ENCODE results near the gene ZNF621.
A peak's percentile ranks its signal among the peaks of the same experiment; 100 is the strongest.

Gene ZNF621

DNA sequence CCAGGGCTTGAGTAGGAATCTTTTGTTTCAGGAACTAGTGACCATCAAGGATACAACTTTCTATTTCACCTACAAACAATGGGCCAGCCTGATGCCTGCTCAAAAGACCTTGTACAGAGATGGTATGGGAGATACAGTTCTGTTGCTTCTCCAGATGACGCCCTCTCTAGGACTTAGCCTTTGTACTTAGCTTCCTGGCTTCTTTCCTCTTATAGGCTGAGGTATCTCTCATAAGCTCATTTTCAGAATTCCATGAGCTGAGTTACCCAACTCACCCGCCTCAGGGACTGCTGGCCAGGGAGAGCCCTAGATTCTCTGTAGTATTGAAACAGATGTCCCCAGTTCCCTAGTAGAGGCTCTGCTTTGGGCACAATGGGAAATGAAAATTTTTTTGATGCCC is 27.5 kb upstream of the ZNF621 start:
- no peak overlapping the region for H3K4me3 ChIP-seq (ENCODE audit: control insufficient read depth, low read depth, low read length)
- TF ChIP-seq, protein P1, sequence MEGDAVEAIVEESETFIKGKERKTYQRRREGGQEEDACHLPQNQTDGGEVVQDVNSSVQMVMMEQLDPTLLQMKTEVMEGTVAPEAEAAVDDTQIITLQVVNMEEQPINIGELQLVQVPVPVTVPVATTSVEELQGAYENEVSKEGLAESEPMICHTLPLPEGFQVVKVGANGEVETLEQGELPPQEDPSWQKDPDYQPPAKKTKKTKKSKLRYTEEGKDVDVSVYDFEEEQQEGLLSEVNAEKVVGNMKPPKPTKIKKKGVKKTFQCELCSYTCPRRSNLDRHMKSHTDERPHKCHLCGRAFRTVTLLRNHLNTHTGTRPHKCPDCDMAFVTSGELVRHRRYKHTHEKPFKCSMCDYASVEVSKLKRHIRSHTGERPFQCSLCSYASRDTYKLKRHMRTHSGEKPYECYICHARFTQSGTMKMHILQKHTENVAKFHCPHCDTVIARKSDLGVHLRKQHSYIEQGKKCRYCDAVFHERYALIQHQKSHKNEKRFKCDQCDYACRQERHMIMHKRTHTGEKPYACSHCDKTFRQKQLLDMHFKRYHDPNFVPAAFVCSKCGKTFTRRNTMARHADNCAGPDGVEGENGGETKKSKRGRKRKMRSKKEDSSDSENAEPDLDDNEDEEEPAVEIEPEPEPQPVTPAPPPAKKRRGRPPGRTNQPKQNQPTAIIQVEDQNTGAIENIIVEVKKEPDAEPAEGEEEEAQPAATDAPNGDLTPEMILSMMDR (conservative IDR thresholded peaks at IDR 0.05; ENCODE audit: control insufficient read depth, insufficient read depth, low read depth, low read length), result no peak
- DNase-seq (ENCODE audit: low read depth), result no peak

DNA sequence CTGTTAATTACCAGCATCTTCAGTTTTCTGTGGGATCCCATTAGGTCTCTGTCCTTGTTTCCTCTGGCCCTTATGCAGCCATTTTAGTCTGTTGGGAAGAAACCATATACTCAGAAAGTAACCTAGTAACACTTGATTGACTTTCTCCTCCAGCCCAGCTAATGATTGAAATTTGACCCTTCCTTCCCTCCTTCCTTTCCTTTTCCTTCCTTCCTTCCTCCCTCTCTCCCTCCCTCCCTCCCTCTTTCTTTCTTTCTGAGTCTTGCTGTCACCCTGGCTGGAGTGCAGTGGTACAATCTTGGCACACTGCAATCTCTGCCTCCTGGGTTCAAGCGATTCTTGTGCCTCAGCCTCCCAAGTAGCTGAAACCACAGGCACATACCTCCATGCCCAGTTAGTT is 24.8 kb upstream of the ZNF621 start:
- DNase-seq (ENCODE audit: low read depth), result no peak

DNA sequence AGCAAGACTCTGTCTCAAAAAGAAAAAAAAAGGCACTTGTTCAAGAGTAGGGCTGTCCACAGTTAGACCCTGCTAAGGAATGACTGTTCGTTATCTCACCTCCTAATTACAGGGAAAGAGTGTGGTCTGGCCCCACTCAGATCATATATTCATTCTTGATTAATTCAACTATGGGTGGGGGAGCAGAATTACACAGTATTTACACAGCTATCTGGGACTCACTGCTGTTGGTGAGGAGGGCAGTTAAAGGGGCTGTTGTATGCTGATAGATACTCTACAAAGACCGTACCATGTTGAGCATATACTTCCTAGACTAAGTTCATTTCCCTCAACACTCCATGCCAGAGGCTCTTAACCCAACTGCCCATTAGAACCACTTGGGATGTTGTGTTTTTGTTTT is 22.7 kb upstream of the ZNF621 start:
- TF ChIP-seq, protein P1 (conservative IDR thresholded peaks at IDR 0.05; ENCODE audit: control insufficient read depth, insufficient read depth, low read depth, low read length), result no peak
- DNase-seq (ENCODE audit: low read depth), result no peak
- H3K4me3 ChIP-seq (ENCODE audit: control insufficient read depth, low read depth, low read length), result no peak overlapping the region

More for the DNA sequence above, 24.8 kb upstream of the ZNF621 start:
- TF ChIP-seq, protein P1 (conservative IDR thresholded peaks at IDR 0.05; ENCODE audit: control insufficient read depth, insufficient read depth, low read depth, low read length), result no peak
- H3K4me3 ChIP-seq (ENCODE audit: control insufficient read depth, low read depth, low read length), result no peak overlapping the region

DNA sequence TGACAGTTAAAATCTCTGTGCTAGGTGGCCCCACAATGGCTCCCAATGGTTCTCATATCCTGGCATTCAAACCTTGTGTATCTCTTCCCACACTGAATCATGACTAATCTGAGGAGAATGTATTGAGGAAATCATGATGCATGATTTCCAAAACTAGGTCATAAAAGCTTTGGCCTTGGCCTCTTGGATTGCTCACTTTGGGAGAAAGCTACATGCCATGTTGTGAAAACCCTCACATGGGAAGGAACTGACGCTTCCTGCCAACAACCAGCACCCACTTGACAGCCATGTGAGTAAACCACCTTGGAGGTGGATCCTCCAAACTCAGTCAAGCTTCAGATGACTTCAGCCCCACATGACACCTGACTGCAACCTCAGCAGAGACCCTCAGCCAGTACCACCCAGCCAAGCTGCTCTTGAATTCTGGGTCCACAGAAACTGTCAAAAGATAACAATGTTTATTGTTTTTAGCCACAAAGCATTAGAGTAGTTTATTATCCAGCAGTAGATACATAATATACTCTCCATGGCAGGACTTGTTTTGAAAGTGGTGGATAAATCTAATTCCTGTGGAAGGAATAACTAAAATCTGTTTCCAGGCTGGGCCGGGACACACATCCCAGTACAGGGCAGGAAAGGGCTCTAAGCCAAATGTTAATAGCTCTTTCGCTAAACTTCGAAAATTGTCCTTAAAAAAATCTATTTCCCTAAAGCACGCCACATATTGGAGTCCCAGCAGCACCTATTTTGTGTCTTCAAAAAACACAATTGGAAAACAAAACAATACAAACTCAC is 19.9 kb upstream of the ZNF621 start:
- TF ChIP-seq, protein P1 (conservative IDR thresholded peaks at IDR 0.05; ENCODE audit: control insufficient read depth, insufficient read depth, low read depth, low read length), result no peak
- H3K4me3 ChIP-seq (ENCODE audit: control insufficient read depth, low read depth, low read length), result no peak overlapping the region
- peak; percentile 99 for DNase-seq (ENCODE audit: low read depth)

DNA sequence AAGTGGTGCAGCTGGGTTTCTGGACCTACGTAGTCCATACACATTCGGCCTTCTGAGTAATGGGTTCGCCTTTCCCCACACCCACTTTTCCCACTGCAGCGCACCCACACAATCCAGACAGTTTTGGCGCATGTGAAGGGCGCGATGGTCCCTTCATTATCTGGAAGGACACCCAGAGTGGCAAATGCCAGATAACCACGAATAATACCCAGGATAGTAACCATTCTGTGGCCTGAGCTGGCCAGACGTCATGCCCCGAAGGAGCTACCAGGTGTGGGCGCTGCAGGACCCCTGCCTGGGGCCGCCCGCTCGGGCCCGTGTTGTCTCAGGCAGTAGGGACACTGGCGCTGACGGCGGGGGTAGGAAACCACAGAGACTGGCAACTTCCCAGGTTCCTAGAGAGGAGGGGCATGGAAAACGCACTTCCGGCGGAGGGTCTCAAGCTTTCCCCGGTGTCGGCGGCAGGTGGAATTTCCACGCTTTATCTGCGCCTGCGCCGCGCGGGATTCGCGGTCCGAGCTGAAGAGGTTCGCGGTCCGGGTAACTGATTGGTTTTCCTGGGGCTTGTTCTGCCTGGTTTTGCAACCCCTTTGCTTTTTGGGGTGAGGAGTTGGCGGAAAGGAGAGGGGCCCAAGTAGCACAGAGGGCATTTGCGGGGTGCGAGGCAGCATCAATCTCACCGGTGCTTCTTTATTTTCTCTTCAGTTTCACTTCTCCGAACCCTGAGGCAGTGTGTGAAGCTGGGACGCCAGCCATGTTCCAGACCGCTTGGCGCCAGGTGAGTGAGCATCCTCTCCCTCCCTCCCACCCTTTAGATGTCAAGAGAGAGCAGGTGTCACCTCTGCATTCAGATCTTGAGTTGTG is 18.9 kb upstream of the ZNF621 start, which contains the start of gene ZNF620:
Gene ZNF620 (plus strand): TSS at position 441 of the 864 bp plus-strand sequence. CDS start 314 bp downstream, at position 755.
- peak; percentile 34 for DNase-seq (ENCODE audit: low read depth)
- peak within 1 kb of the TSS; percentile 58 for H3K4me3 ChIP-seq (ENCODE audit: control insufficient read depth, low read depth, low read length)
- TF ChIP-seq, protein P1 (conservative IDR thresholded peaks at IDR 0.05; ENCODE audit: control insufficient read depth, insufficient read depth, low read depth, low read length), result no peak

DNA sequence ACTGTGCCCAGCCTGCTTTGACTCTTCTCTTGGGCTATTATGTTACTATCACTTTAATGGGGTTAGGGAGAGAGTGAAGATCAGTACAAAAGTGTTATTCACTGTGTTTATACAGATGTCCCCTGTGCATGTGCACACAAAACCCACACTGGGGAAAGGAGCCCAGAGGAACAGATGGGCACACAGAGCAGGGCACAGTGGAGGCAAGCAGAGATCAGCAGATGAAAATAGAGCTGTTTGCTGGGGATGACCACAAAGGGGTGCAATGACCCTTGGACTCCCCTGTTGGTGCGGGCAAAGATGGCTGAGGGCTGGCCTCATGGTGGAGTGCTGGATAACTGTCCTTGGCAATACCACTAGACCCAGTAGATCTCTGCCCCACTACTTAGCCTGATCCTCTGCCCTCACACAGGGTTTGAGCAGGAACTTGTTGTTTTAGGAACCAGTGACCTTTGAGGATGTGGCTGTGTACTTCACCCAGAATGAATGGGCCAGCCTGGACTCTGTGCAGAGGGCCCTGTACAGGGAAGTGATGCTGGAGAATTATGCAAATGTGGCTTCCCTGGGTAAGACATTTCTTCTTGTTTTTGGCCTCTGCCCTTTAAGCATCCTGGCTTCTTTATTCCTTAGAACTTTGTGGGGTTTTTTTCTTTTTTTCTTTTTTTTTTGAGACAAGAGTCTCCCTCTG is 13.6 kb upstream of the ZNF621 start:
- H3K4me3 ChIP-seq (ENCODE audit: control insufficient read depth, low read depth, low read length), result no peak overlapping the region
- TF ChIP-seq, protein P1 (conservative IDR thresholded peaks at IDR 0.05; ENCODE audit: control insufficient read depth, insufficient read depth, low read depth, low read length), result no peak
- no peak for DNase-seq (ENCODE audit: low read depth)
